H9 (cell line): Measurements from ENCODE around the gene APPBP2. TPM values are rescaled to one million over a fixed set of nuclear protein-coding genes. Genes with fewer than 3 reads are reported as not detected.

ENCODE experiments used
- DNase-seq: peaks from one replicate; pipeline ENCODE4 v3.0.0-alpha.2; 2017
- H2AFZ ChIP-seq: one replicate; pipeline ENCODE4 v1.6.1; 2013; ENCODE audit warnings: mild to moderate bottlenecking, low read length, control low read depth, moderate library complexity
- H2AK5ac ChIP-seq: 2 replicates; pipeline ENCODE4 v1.6.1; 2013; ENCODE audit warnings: low read length, control low read depth, mixed read lengths; ENCODE audit not compliant: insufficient read length
- H2BK120ac ChIP-seq: one replicate; pipeline ENCODE4 v1.6.1; 2013; ENCODE audit warnings: low read depth, mild to moderate bottlenecking, low read length, control low read depth, inconsistent platforms; ENCODE audit not compliant: poor library complexity, severe bottlenecking
- H2BK12ac ChIP-seq: 2 replicates; pipeline ENCODE4 v1.6.1; 2013; ENCODE audit warnings: low read length, control low read depth, mixed read lengths, low read depth; ENCODE audit not compliant: insufficient read length
- H2BK15ac ChIP-seq: 2 replicates; pipeline ENCODE4 v1.6.1; 2013; ENCODE audit warnings: low read depth, low read length, control low read depth
- H2BK20ac ChIP-seq: one replicate; pipeline ENCODE4 v1.6.1; 2013; ENCODE audit warnings: low read depth, mild to moderate bottlenecking, low read length, control low read depth, inconsistent platforms; ENCODE audit not compliant: poor library complexity, severe bottlenecking
- H2BK5ac ChIP-seq: 2 replicates; pipeline ENCODE4 v1.6.1; 2013; ENCODE audit warnings: low read length, control low read depth, mixed read lengths; ENCODE audit not compliant: insufficient read length
- H3K14ac ChIP-seq: 2 replicates; pipeline ENCODE4 v1.6.1; 2013; ENCODE audit warnings: low read length, control low read depth; ENCODE audit not compliant: insufficient read depth
- H3K18ac ChIP-seq: 2 replicates; pipeline ENCODE4 v1.6.1; 2013; ENCODE audit warnings: low read depth, mild to moderate bottlenecking, mixed read lengths, low read length, control low read depth; ENCODE audit not compliant: insufficient read length
- H3K23ac ChIP-seq: 2 replicates; pipeline ENCODE4 v1.6.1; 2013; ENCODE audit warnings: low read length, control low read depth, mixed read lengths, low read depth; ENCODE audit not compliant: insufficient read length
- H3K23me2 ChIP-seq: 2 replicates; pipeline ENCODE4 v1.6.1; 2013; ENCODE audit warnings: low read depth, mild to moderate bottlenecking, mixed read lengths, low read length, control low read depth; ENCODE audit not compliant: insufficient read length, poor library complexity, severe bottlenecking
- H3K27ac ChIP-seq: 2 replicates; pipeline ENCODE4 v1.5.1; 2013; ENCODE audit warnings: low read length, control low read depth, mixed read lengths, low read depth; ENCODE audit not compliant: insufficient read length
- H3K27me3 ChIP-seq: 2 replicates; pipeline ENCODE4 v1.6.1; 2013; ENCODE audit warnings: low read length, control low read depth, inconsistent platforms; ENCODE audit not compliant: insufficient read depth
- H3K4ac ChIP-seq: 2 replicates; pipeline ENCODE4 v1.6.1; 2013; ENCODE audit warnings: low read depth, mild to moderate bottlenecking, control low read depth, inconsistent platforms, low read length, moderate library complexity
- H3K4me1 ChIP-seq: 2 replicates; pipeline ENCODE4 v1.6.1; 2013; ENCODE audit warnings: low read length, control low read depth, inconsistent platforms; ENCODE audit not compliant: insufficient read depth
- H3K4me2 ChIP-seq: 2 replicates; pipeline ENCODE4 v1.6.1; 2013; ENCODE audit warnings: low read length, control low read depth, mixed read lengths; ENCODE audit not compliant: insufficient read length, insufficient read depth
- H3K56ac ChIP-seq: 2 replicates; pipeline ENCODE4 v1.6.1; 2013; ENCODE audit warnings: low read depth, mild to moderate bottlenecking, mixed read lengths, low read length, control low read depth; ENCODE audit not compliant: insufficient read length
- H3K79me1 ChIP-seq: 2 replicates; pipeline ENCODE4 v1.6.1; 2013; ENCODE audit warnings: low read depth, mild to moderate bottlenecking, moderate library complexity, low read length, control low read depth, inconsistent platforms; ENCODE audit not compliant: insufficient read depth, poor library complexity, severe bottlenecking
- H3K79me2 ChIP-seq: 2 replicates; pipeline ENCODE4 v1.6.1; 2013; ENCODE audit warnings: low read length, control low read depth, inconsistent platforms; ENCODE audit not compliant: insufficient read depth
- H3K9ac ChIP-seq: 2 replicates; pipeline ENCODE4 v1.6.1; 2013; ENCODE audit warnings: low read length, control low read depth, mixed read lengths; ENCODE audit not compliant: insufficient read length; ENCODE audit errors: extremely low read depth
- H3K9me3 ChIP-seq: one replicate; pipeline ENCODE4 v1.6.1; 2013; ENCODE audit warnings: low read depth, low read length, inconsistent platforms; ENCODE audit not compliant: control insufficient read depth
- H3T11ph ChIP-seq: one replicate; pipeline ENCODE4 v1.6.1; 2013; ENCODE audit warnings: mild to moderate bottlenecking, low read length, control low read depth, inconsistent platforms
- H4K20me1 ChIP-seq: one replicate; pipeline ENCODE4 v1.6.1; 2013; ENCODE audit not compliant: control insufficient read depth, insufficient read length, insufficient read depth
- H4K5ac ChIP-seq: 2 replicates; pipeline ENCODE4 v1.6.1; 2013; ENCODE audit warnings: low read depth, mild to moderate bottlenecking, mixed read lengths, low read length, control low read depth; ENCODE audit not compliant: insufficient read length
- H4K8ac ChIP-seq: replicated peaks from 2 replicates; pipeline ENCODE4 v1.6.1; 2013; ENCODE audit warnings: low read length, control low read depth, mixed read lengths, low read depth; ENCODE audit not compliant: insufficient read length
- H4K91ac ChIP-seq: 2 replicates; pipeline ENCODE4 v1.6.1; 2013; ENCODE audit warnings: low read depth, mild to moderate bottlenecking, moderate library complexity, mixed read lengths, low read length, control low read depth; ENCODE audit not compliant: insufficient read length
- H3K27ac Mint-ChIP-seq, 3 experiments: 2 replicates in 2 of 3; 3 replicates in 1 of 3; pipeline ENCODE4 v1.8.0; 2020 to 2021; ENCODE audit warnings: mixed read lengths in 3 of 3, mild to moderate bottlenecking in 1 of 3, moderate library complexity in 1 of 3
- H3K27me3 Mint-ChIP-seq: 2 replicates; pipeline ENCODE4 v1.8.0; 2021; ENCODE audit warnings: low read depth, mild to moderate bottlenecking, moderate library complexity, mixed read lengths
- H3K36me3 Mint-ChIP-seq, 3 experiments: 2 replicates in 2 of 3; 3 replicates in 1 of 3; pipeline ENCODE4 v1.8.0; 2020 to 2021; ENCODE audit warnings: low read depth in 3 of 3, mixed read lengths in 3 of 3; ENCODE audit not compliant: insufficient read depth in 1 of 3
- H3K4me1 Mint-ChIP-seq, 2 experiments: 2 replicates each; pipeline ENCODE4 v1.8.0; 2020; ENCODE audit warnings: mixed read lengths in 2 of 2
- H3K4me3 Mint-ChIP-seq, 2 experiments: 2 replicates in 1 of 2; 3 replicates in 1 of 2; pipeline ENCODE4 v1.8.0; 2020 to 2021; ENCODE audit warnings: mild to moderate bottlenecking in 2 of 2, mixed read lengths in 2 of 2, moderate library complexity in 1 of 2
- H3K9me3 Mint-ChIP-seq, 2 experiments: 2 replicates in 1 of 2; 3 replicates in 1 of 2; pipeline ENCODE4 v1.8.0; 2020; ENCODE audit warnings: mild to moderate bottlenecking in 2 of 2, mixed read lengths in 2 of 2, moderate library complexity in 1 of 2
- WGBS: extraction: QIAGEN DNeasy Blood & Tissue Kit; methylation state at CpG from one replicate; pipeline ENCODE4 v1.1.7; 2013; ENCODE audit warnings: missing lambda C conversion rate, low lambda C conversion rate, mixed read lengths; ENCODE audit not compliant: insufficient read length; ENCODE audit errors: extremely low coverage; 5-methylcytosine and 5-hydroxymethylcytosine counted together
- total RNA-seq: library from RNA; stranded (reverse); gene quantifications from 2 replicates; pipeline ENCODE4 v1.2.1, GENCODE V29; 2021
- TF ChIP-seq, protein P1 (sequence below): fragments of 200-600 bp; sonication (generic); conservative IDR thresholded peaks from 3 replicates; pipeline ENCODE4 v1.8.0; 2021; ENCODE audit warnings: antibody characterized with exemption, mild to moderate bottlenecking

APPBP2 gene
- total RNA-seq, 1 experiment from 2014 or later: 17.0 TPM

DNA sequence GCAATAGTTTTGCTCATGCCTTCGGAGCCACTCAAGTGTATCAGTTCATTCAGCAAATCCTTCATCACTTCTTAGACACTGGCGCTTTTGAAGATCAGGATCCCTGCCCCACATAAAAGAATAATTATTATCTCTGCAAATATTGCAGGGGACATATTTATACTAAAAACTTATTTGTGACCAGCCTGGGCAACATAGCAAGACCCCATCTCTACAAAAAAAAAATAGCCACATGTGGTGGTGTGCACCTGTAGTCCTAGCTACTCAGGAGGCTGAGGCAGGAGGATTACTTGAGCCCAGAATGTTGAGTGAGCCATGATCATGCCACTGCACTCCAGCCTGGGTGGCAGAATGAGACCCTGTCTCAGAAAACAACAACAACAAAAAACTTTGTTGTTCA lies 1.7 kb upstream of the APPBP2 start:
- H3K4me3 Mint-ChIP-seq: no peak overlapping the region; a peak in 1 of 5 replicates
- no peak for DNase-seq
- WGBS: no CpG with 5 or more reads among the region's 2 CpGs

More for the DNA sequence above, 1.7 kb upstream of the APPBP2 start:
- Histone ChIP-seq H4K5ac (no peak overlapping the region), H2BK120ac (no peak overlapping the region), H2BK20ac (no peak overlapping the region), H3K18ac (no peak overlapping the region), H2BK15ac (no peak overlapping the region), H3K4ac (no peak overlapping the region), H4K91ac (no peak overlapping the region), H3K56ac (no peak overlapping the region), H3K9ac (no peak overlapping the region), H3K9me3 (no peaks in the 10 kb centered on the region), H3K14ac (no peak overlapping the region), H3K79me1 (no peaks in the 10 kb centered on the region), H4K8ac (no peak overlapping the region), H3K23me2 (peaks cover 6% of the 10 kb centered on the region), H4K20me1 (no peaks in the 10 kb centered on the region), H3K23ac (no peak overlapping the region), H3T11ph (no peak overlapping the region), H2BK5ac (no peak overlapping the region), H3K4me2 (no peak overlapping the region), H3K27me3 (no peaks in the 10 kb centered on the region), H2AK5ac (no peak overlapping the region), H2AFZ (no peak overlapping the region), H3K4me1 (no peaks in the 10 kb centered on the region), H3K27ac (no peak overlapping the region), H2BK12ac (no peak overlapping the region), H3K79me2 (peaks cover 19% of the 10 kb centered on the region; the same call in 1 of the 2 replicates)
- Mint-ChIP-seq H3K27me3 (no peaks in the 10 kb centered on the region; the same call in 1 of the 2 replicates), H3K27ac (no peak overlapping the region), H3K4me1 (peaks cover 11 to 23% of the 10 kb centered on the region in 2 experiments), H3K9me3 (peaks cover 0 to 29% of the 10 kb centered on the region in 2 experiments; a peak in 2 of 5 replicates), H3K36me3 (peaks cover 3 to 32% (median 27%) of the 10 kb centered on the region in 3 experiments; a peak in 6 of 7 replicates)
- TF ChIP-seq, protein P1, sequence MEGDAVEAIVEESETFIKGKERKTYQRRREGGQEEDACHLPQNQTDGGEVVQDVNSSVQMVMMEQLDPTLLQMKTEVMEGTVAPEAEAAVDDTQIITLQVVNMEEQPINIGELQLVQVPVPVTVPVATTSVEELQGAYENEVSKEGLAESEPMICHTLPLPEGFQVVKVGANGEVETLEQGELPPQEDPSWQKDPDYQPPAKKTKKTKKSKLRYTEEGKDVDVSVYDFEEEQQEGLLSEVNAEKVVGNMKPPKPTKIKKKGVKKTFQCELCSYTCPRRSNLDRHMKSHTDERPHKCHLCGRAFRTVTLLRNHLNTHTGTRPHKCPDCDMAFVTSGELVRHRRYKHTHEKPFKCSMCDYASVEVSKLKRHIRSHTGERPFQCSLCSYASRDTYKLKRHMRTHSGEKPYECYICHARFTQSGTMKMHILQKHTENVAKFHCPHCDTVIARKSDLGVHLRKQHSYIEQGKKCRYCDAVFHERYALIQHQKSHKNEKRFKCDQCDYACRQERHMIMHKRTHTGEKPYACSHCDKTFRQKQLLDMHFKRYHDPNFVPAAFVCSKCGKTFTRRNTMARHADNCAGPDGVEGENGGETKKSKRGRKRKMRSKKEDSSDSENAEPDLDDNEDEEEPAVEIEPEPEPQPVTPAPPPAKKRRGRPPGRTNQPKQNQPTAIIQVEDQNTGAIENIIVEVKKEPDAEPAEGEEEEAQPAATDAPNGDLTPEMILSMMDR: no peak
